ENCODE measurements around the gene NEU3. TPM values are rescaled to one million over a fixed set of nuclear protein-coding genes. Genes with fewer than 3 reads are reported as not detected.
A peak's percentile ranks its signal among the peaks of the same experiment; 100 is the strongest.

Gene NEU3
- total RNA-seq, 2 experiments from 2014 or later, result 44.8 to 56.3 TPM

- DNase-seq (ENCODE audit: low spot score), result peak; percentile 28
- H4K20me1 ChIP-seq (ENCODE audit: insufficient read depth, low read length), result peaks cover 24% of the 10 kb centered on the region
- no peaks in the 10 kb centered on the region; the same call in 1 of the 2 replicates for H3K9me3 ChIP-seq (ENCODE audit: low read length)
- ChIA-PET CTCF (ENCODE audit: unreplicated experiment) (no interaction called here), POLR2A (interaction anchor here (1.3 to 2.7 kb wide), 4 partner anchors 10 to 36 kb away, joined by 4 to 21 read pairs (median 6); partner anchors contain the start of gene NEU3)
- TF ChIP-seq EZH2phosphoT487 (IDR thresholded peaks at IDR 0.05; ENCODE audit: borderline replicate concordance, low read depth, low read length) (no peak), CTCF (conservative IDR thresholded peaks at IDR 0.05; ENCODE audit: low read length) (no peak)
- BruUV-seq (replicated peaks), result no TSS peak
- peak overlapping the region; percentile 44 for H3K27ac ChIP-seq (ENCODE audit: low read depth, low read length, poor library complexity, severe bottlenecking)
- no peak overlapping the region for H2AFZ ChIP-seq (ENCODE audit: low read length)
- peaks cover 97% of the 10 kb centered on the region for H3K79me2 ChIP-seq (ENCODE audit: insufficient read depth, low read depth, low read length)
- peak overlapping the region; percentile 8 for H3K4me3 ChIP-seq (ENCODE audit: low read depth, low read length, poor library complexity, severe bottlenecking)
- intact Hi-C loops (cut with micrococcal nuclease; ENCODE audit: unreplicated experiment), result no loop called here
- no peaks in the 10 kb centered on the region for H3K9me2 ChIP-seq (ENCODE audit: insufficient read depth, low read length)
- H3K4me2 ChIP-seq (ENCODE audit: low read length), result peak overlapping the region; percentile 50
- peaks cover 73% of the 10 kb centered on the region for H3K36me3 ChIP-seq (ENCODE audit: insufficient read depth, low read length)
- H3K4me1 ChIP-seq (ENCODE audit: insufficient read depth, low read length, poor library complexity, severe bottlenecking), result peaks cover 40% of the 10 kb centered on the region
These were observed 35.3 kb upstream of the NEU3 start for GRCh38 chr11:74953451-74953850.

GRCh38 chr11:74954199-74954598 is 34.5 kb upstream of the NEU3 start:
- Histone ChIP-seq H3K36me3 (ENCODE audit: insufficient read depth, low read length) (peaks cover 81% of the 10 kb centered on the region), H3K27ac (ENCODE audit: low read depth, low read length, poor library complexity, severe bottlenecking) (peak overlapping the region; percentile 44)

More at GRCh38 chr11:74954199-74954598, 34.5 kb upstream of the NEU3 start:
- TF ChIP-seq EZH2phosphoT487 (IDR thresholded peaks at IDR 0.05; ENCODE audit: borderline replicate concordance, low read depth, low read length) (no peak), CTCF (conservative IDR thresholded peaks at IDR 0.05; ENCODE audit: low read length) (no peak)
- Histone ChIP-seq H2AFZ (ENCODE audit: low read length) (no peak overlapping the region), H3K4me3 (ENCODE audit: low read depth, low read length, poor library complexity, severe bottlenecking) (peak overlapping the region; percentile 8), H3K4me2 (ENCODE audit: low read length) (peak overlapping the region; percentile 50), H3K9me3 (ENCODE audit: low read length) (no peaks in the 10 kb centered on the region; the same call in 1 of the 2 replicates), H3K79me2 (ENCODE audit: insufficient read depth, low read depth, low read length) (peaks cover 100% of the 10 kb centered on the region), H3K9me2 (ENCODE audit: insufficient read depth, low read length) (no peaks in the 10 kb centered on the region), H3K4me1 (ENCODE audit: insufficient read depth, low read length, poor library complexity, severe bottlenecking) (peaks cover 40% of the 10 kb centered on the region), H4K20me1 (ENCODE audit: insufficient read depth, low read length) (peaks cover 31% of the 10 kb centered on the region)
- POLR2A ChIA-PET, result interaction anchor here (0.6 to 2.7 kb wide), 5 partner anchors 9 to 110 kb away, joined by 3 to 21 read pairs (median 6); partner anchors contain the start of gene NEU3
- CTCF ChIA-PET (ENCODE audit: unreplicated experiment), result no interaction called here
- no peak for DNase-seq (ENCODE audit: low spot score)
- intact Hi-C loops (cut with micrococcal nuclease; ENCODE audit: unreplicated experiment), result no loop called here
- BruUV-seq (replicated peaks), result no TSS peak

Data from OCI-LY7 (cell line).